Measurements from ENCODE around the gene KCNC2. TPM values are rescaled to one million over a fixed set of nuclear protein-coding genes. Genes with fewer than 3 reads are reported as not detected.

Gene KCNC2
- total RNA-seq, 1 experiment from 2014 or later = not detected

GRCh38 chr12:75011120-75011519 is 198.5 kb downstream of the KCNC2 start:
- POLR2A ChIA-PET (ENCODE audit: low non-redundant PET) = no interaction called here
- DNase-seq (ENCODE audit: low spot score) = peak; percentile 2
- no peaks in the 10 kb centered on the region for H3K9me3 ChIP-seq (ENCODE audit: low read depth, low read length, poor library complexity, severe bottlenecking)
- BruUV-seq (replicated peaks) = no TSS peak
- H3K27me3 ChIP-seq (replicated peaks; ENCODE audit: insufficient read depth, low read depth, low read length, poor library complexity) = no peaks in the 10 kb centered on the region
- CTCF ChIA-PET = no interaction called here
- H3K27ac ChIP-seq (ENCODE audit: low read depth, low read length, poor library complexity, severe bottlenecking) = no peak overlapping the region
- no peaks in the 10 kb centered on the region for H3K4me1 ChIP-seq (ENCODE audit: insufficient read depth, low read length, poor library complexity, severe bottlenecking)
- H3K36me3 ChIP-seq (ENCODE audit: insufficient read depth, low read length, poor library complexity, severe bottlenecking) = no peaks in the 10 kb centered on the region
- TF ChIP-seq CTCF (conservative IDR thresholded peaks at IDR 0.05; ENCODE audit: low read depth, low read length) (no peak), EZH2 (IDR thresholded peaks at IDR 0.05; ENCODE audit: borderline replicate concordance, low read depth, low read length, poor library complexity, severe bottlenecking) (no peak)
- intact Hi-C loops (cut with micrococcal nuclease; ENCODE audit: unreplicated experiment) = no loop called here
- H3K4me3 ChIP-seq (ENCODE audit: low read depth, low read length, poor library complexity, severe bottlenecking) = no peak overlapping the region

- intact Hi-C loops (cut with micrococcal nuclease; ENCODE audit: unreplicated experiment) = no loop called here
- no peaks in the 10 kb centered on the region for H3K4me1 ChIP-seq (ENCODE audit: insufficient read depth, low read length, poor library complexity, severe bottlenecking)
- H3K27me3 ChIP-seq (replicated peaks; ENCODE audit: insufficient read depth, low read depth, low read length, poor library complexity) = no peaks in the 10 kb centered on the region
- no peaks in the 10 kb centered on the region for H3K36me3 ChIP-seq (ENCODE audit: insufficient read depth, low read length, poor library complexity, severe bottlenecking)
- ChIA-PET CTCF (no interaction called here), POLR2A (ENCODE audit: low non-redundant PET) (no interaction called here)
- TF ChIP-seq EZH2 (IDR thresholded peaks at IDR 0.05; ENCODE audit: borderline replicate concordance, low read depth, low read length, poor library complexity, severe bottlenecking) (no peak), CTCF (conservative IDR thresholded peaks at IDR 0.05; ENCODE audit: low read depth, low read length) (no peak)
- H3K27ac ChIP-seq (ENCODE audit: low read depth, low read length, poor library complexity, severe bottlenecking) = no peak overlapping the region
- H3K9me3 ChIP-seq (ENCODE audit: low read depth, low read length, poor library complexity, severe bottlenecking) = no peaks in the 10 kb centered on the region
- no peak overlapping the region for H3K4me3 ChIP-seq (ENCODE audit: low read depth, low read length, poor library complexity, severe bottlenecking)
- BruUV-seq (replicated peaks) = no TSS peak
- no peak for DNase-seq (ENCODE audit: low spot score)
These were observed 202.5 kb downstream of the KCNC2 start for GRCh38 chr12:75007133-75007532.

- no peaks in the 10 kb centered on the region for H3K36me3 ChIP-seq (ENCODE audit: insufficient read depth, low read length, poor library complexity, severe bottlenecking)
- BruUV-seq (replicated peaks) = no TSS peak
- ChIA-PET POLR2A (ENCODE audit: low non-redundant PET) (no interaction called here), CTCF (no interaction called here)
- DNase-seq (ENCODE audit: low spot score) = no peak
- H3K4me3 ChIP-seq (ENCODE audit: low read depth, low read length, poor library complexity, severe bottlenecking) = no peak overlapping the region
- H3K27me3 ChIP-seq (replicated peaks; ENCODE audit: insufficient read depth, low read depth, low read length, poor library complexity) = no peaks in the 10 kb centered on the region
- H3K27ac ChIP-seq (ENCODE audit: low read depth, low read length, poor library complexity, severe bottlenecking) = no peak overlapping the region
- no peaks in the 10 kb centered on the region for H3K9me3 ChIP-seq (ENCODE audit: low read depth, low read length, poor library complexity, severe bottlenecking)
- H3K4me1 ChIP-seq (ENCODE audit: insufficient read depth, low read length, poor library complexity, severe bottlenecking) = no peaks in the 10 kb centered on the region
- no peak for TF ChIP-seq CTCF (conservative IDR thresholded peaks at IDR 0.05; ENCODE audit: low read depth, low read length)
- no peak for TF ChIP-seq EZH2 (IDR thresholded peaks at IDR 0.05; ENCODE audit: borderline replicate concordance, low read depth, low read length, poor library complexity, severe bottlenecking)
- intact Hi-C loops (cut with micrococcal nuclease; ENCODE audit: unreplicated experiment) = no loop called here
These were observed 209.5 kb downstream of the KCNC2 start for GRCh38 chr12:75000120-75000519.

All from A673 (cell line).